Common myeloid progenitor, CD34-positive (primary cell): ENCODE results near the gene SUSD4.

Experiments
- CTCF ChIA-PET: fragments of 350-600 bp; sonication (Branson Sonifier 250); formaldehyde crosslinking; loops from one replicate; lab custom pipeline; 2021; ENCODE audit warnings: antibody characterized with exemption; lab: Charles Lee
- POLR2A ChIA-PET: fragments of 350-600 bp; sonication (Branson Sonifier 250); formaldehyde crosslinking; loops from one replicate; lab custom pipeline; 2021; ENCODE audit warnings: antibody characterized with exemption; lab: Charles Lee
- DNase-seq, 3 donors: peaks; one replicate each; pipeline versions ENCODE4 v3.0.0 to v3.0.0-alpha.2; 2013
- H3K27ac ChIP-seq, 2 experiments: 1 replicate in 1 of 2; 2 replicates in 1 of 2; pipeline ENCODE4 v1.7.0; 2013; ENCODE audit warnings: inconsistent platforms in 2 of 2, low read length in 2 of 2, mild to moderate bottlenecking in 2 of 2, low read depth in 1 of 2, moderate library complexity in 1 of 2; ENCODE audit not compliant: severe bottlenecking in 2 of 2, insufficient read depth in 1 of 2, poor library complexity in 1 of 2
- H3K27me3 ChIP-seq, 5 experiments: replicated peaks in 2 of 5; 1 replicate in 3 of 5; 2 replicates in 2 of 5; pipeline versions ENCODE4 v1.6.1 to v1.7.0; 2013; ENCODE audit warnings: low read length in 4 of 5, mild to moderate bottlenecking in 2 of 5, moderate library complexity in 2 of 5, inconsistent platforms in 1 of 5; ENCODE audit not compliant: insufficient read depth in 5 of 5, control insufficient read depth in 4 of 5
- H3K36me3 ChIP-seq, 4 experiments: 1 replicate in 2 of 4; 2 replicates in 2 of 4; pipeline versions ENCODE4 v1.6.1 to v1.7.0; 2013; ENCODE audit warnings: low read length in 3 of 4, control low read depth in 1 of 4, mild to moderate bottlenecking in 1 of 4; ENCODE audit not compliant: control insufficient read depth in 4 of 4, insufficient read depth in 4 of 4
- H3K4me1 ChIP-seq, 4 experiments: 1 replicate in 3 of 4; 2 replicates in 1 of 4; pipeline versions ENCODE4 v1.6.1 to v1.7.1; 2013; ENCODE audit warnings: low read length in 3 of 4, mild to moderate bottlenecking in 3 of 4, control low read depth in 1 of 4, inconsistent platforms in 1 of 4, moderate library complexity in 1 of 4; ENCODE audit not compliant: control insufficient read depth in 4 of 4, insufficient read depth in 4 of 4; ENCODE audit errors: control extremely low read depth in 1 of 4
- H3K4me3 ChIP-seq, 7 experiments: 1 replicate in 4 of 7; 2 replicates in 3 of 7; pipeline versions ENCODE4 v1.5.1 to v1.7.0; 2013; ENCODE audit warnings: mild to moderate bottlenecking in 7 of 7, low read length in 6 of 7, moderate library complexity in 6 of 7, inconsistent platforms in 2 of 7, low read depth in 2 of 7, control low read depth in 1 of 7; ENCODE audit not compliant: insufficient read depth in 4 of 7, control insufficient read depth in 1 of 7; ENCODE audit errors: extremely low read depth in 1 of 7
- H3K9me3 ChIP-seq, 5 experiments: 1 replicate in 4 of 5; 2 replicates in 1 of 5; pipeline versions ENCODE4 v1.6.1 to v1.7.1; 2013; ENCODE audit warnings: low read length in 4 of 5, mild to moderate bottlenecking in 2 of 5, inconsistent platforms in 1 of 5, low read depth in 1 of 5, moderate library complexity in 1 of 5; ENCODE audit not compliant: control insufficient read depth in 4 of 5, insufficient read depth in 2 of 5; ENCODE audit errors: control extremely low read depth in 1 of 5
- WGBS: methylation state at CpG from one replicate; pipeline ENCODE4 v1.1.5; 2013; ENCODE audit not compliant: insufficient coverage; 5-methylcytosine and 5-hydroxymethylcytosine counted together

SUSD4 gene

DNA sequence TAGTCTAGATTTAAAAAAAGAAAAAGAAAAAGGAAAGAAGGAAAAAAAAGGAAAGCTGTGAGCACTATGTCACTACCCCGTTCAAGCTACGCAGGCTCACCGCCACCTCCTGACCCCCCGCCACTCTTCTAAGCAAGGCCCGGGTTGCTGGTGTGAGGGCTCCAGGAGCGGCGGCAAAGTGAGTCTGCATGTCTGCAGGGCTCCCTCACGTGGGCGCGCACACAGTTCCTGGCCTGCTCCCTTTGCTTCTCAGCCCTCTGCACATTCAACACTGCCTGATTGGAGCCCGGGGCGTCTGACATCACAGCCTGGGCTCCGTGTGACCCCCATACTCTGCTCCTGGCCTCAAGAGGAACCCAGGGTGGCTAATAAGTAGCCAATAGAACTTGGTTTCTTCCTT lies 139.5 kb downstream of the SUSD4 start:
- H3K36me3 ChIP-seq: no peaks in the 10 kb centered on the region
- ChIA-PET CTCF (no interaction called here), POLR2A (no interaction called here)
- peaks cover 0 to 2% (median 1%) of the 10 kb centered on the region in 5 experiments for H3K9me3 ChIP-seq
- no peak overlapping the region for H3K4me3 ChIP-seq
- H3K27ac ChIP-seq: no peak overlapping the region
- H3K27me3 ChIP-seq: peaks cover 0 to 2% (median 0%) of the 10 kb centered on the region in 5 experiments
- no peaks in the 10 kb centered on the region for H3K4me1 ChIP-seq
- DNase-seq: no peak
- 94% methylated on average over 5 of the region's 13 CpGs for WGBS

DNA sequence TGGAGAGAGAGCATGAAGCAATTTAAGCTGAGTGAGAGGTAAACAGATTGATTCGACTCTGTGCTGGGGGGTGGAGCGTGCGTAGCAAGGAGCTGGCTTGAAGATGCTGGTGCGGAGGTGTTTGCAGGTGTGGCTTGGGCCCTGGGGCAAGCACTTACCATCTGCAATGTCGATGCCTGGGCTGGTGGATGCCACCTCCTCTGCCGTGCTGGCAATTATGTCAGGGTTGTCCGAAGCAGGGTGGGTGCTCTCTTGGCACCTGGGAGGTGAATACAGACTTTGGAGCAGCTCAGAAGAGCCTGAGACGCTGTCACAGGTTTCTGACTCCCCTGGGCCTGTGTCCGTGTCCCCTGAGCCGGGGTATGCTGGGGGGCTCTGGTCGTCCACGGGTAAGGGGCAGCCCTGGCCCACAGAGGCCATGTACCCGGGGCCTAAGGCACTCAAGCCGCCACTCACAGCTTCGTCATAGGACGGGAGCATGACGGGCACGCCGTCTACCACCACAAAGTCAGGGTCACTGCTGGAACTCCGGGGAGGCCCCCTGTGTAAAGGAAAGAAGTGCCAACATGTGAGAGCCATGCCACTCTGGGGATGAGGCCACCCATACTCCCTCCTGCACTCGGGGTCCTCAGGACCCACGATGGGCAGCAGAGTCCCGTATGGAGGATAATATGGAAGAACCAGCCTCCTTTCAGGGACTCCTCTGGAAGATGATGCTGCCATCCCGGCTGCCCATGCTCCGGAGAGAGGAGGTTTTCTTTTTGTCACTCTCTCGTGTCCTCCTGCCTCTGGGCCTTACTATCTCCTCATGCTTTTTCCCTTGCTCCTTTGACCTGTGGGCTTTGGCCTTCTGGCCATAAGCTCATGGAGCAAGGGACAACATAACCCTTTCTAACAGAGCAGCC lies 140.6 kb downstream of the SUSD4 start:
- H3K4me3 ChIP-seq: no peak overlapping the region
- ChIA-PET CTCF (no interaction called here), POLR2A (no interaction called here)
- 95% methylated on average over 22 of the region's 26 CpGs for WGBS
- no peak overlapping the region for H3K27ac ChIP-seq
- H3K9me3 ChIP-seq: peaks cover 0 to 13% (median 6%) of the 10 kb centered on the region in 5 experiments
- H3K36me3 ChIP-seq: no peaks in the 10 kb centered on the region
- H3K27me3 ChIP-seq: peaks cover 0 to 3% (median 0%) of the 10 kb centered on the region in 5 experiments
- H3K4me1 ChIP-seq: no peaks in the 10 kb centered on the region
- no peak for DNase-seq

GRCh38 chr1:223222377-223222776 lies 141.6 kb downstream of the SUSD4 start:
- POLR2A ChIA-PET: no interaction called here
- CTCF ChIA-PET: no interaction called here
- Histone ChIP-seq H3K27me3 (peaks cover 0 to 3% (median 0%) of the 10 kb centered on the region in 5 experiments), H3K27ac (no peak overlapping the region), H3K4me3 (no peak overlapping the region), H3K36me3 (no peaks in the 10 kb centered on the region), H3K4me1 (no peaks in the 10 kb centered on the region), H3K9me3 (peaks cover 0 to 19% (median 6%) of the 10 kb centered on the region in 5 experiments)
- WGBS: 100% methylated on average over 2 of the region's 2 CpGs
- DNase-seq: no peak

GRCh38 chr1:223221686-223222085 lies 142.3 kb downstream of the SUSD4 start:
- DNase-seq: no peak
- 94% methylated on average over 8 of the region's 8 CpGs for WGBS
- peaks cover 0 to 3% (median 0%) of the 10 kb centered on the region in 5 experiments for H3K27me3 ChIP-seq

DNA sequence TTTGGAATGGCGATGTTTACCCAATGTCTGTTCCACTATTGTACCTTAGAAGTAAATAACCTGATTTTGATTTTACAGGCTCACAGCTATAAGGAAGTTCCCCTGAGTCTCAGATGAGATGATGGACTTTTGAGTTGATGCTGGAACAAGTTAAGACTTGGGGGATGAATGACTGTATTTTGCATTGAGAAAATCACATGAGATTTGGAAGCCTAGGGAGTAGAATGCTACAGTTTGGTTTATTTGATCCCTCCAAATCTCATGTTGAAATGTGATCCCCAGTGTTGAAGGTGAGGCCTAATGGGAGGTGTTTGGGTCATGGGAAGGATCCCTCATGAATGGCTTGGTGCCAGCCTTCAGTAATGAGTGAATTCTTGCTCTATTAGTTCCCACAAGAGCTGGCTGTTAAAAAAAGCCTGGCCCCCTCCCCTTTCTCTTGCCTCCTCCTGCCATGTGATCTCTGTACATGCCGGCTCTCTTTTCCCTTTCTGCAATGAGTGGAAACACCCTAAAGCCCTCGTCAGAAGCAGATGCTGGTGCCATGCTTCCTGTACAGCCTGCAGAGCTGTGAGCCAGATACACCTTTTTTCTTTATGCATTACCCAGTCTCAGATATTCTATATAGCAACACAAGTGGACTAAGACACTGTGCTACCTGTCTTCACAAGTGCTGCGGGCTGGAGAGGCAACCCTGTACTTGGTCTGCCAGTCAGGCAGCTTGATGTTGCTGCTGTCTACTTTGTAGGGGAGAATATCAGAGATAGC lies 143.9 kb downstream of the SUSD4 start:
- Histone ChIP-seq H3K27ac (no peak overlapping the region), H3K4me1 (no peaks in the 10 kb centered on the region), H3K36me3 (no peaks in the 10 kb centered on the region), H3K4me3 (no peak overlapping the region), H3K27me3 (peaks cover 0 to 3% (median 0%) of the 10 kb centered on the region in 5 experiments), H3K9me3 (peaks cover 0 to 19% (median 6%) of the 10 kb centered on the region in 5 experiments)
- no peak for DNase-seq
- ChIA-PET POLR2A (no interaction called here), CTCF (no interaction called here)
- whole genome bisulfite sequencing: 54% methylated on average over 2 of the region's 4 CpGs

More at GRCh38 chr1:223221686-223222085, 142.3 kb downstream of the SUSD4 start:
- Histone ChIP-seq H3K4me1 (no peaks in the 10 kb centered on the region), H3K9me3 (peaks cover 0 to 19% (median 6%) of the 10 kb centered on the region in 5 experiments), H3K36me3 (no peaks in the 10 kb centered on the region), H3K27ac (no peak overlapping the region), H3K4me3 (no peak overlapping the region)
- CTCF ChIA-PET: no interaction called here
- POLR2A ChIA-PET: no interaction called here

DNA sequence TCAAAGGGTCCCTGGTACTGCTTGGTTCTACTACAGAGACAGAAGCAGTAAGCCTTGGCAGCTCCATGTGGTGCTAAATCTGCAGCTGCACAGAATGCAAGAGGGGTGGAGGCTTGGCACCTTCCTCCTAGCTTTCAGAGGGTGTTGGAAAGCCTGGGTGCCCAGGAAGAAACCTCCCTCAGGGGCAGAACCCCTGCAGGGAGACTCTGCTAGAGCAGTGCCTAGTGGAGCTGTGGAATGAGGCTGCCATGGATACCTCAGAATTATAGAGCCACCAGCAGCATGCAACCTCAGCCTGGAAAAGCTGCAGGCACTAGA lies 144.7 kb downstream of the SUSD4 start:
- ChIA-PET POLR2A (no interaction called here), CTCF (no interaction called here)
- DNase-seq: no peak
- H3K27ac ChIP-seq: no peak overlapping the region
- no peaks in the 10 kb centered on the region for H3K4me1 ChIP-seq
- H3K4me3 ChIP-seq: no peak overlapping the region
- peaks cover 0 to 3% (median 0%) of the 10 kb centered on the region in 5 experiments for H3K27me3 ChIP-seq
- peaks cover 0 to 19% (median 6%) of the 10 kb centered on the region in 5 experiments for H3K9me3 ChIP-seq
- no peaks in the 10 kb centered on the region for H3K36me3 ChIP-seq

GRCh38 chr1:223217781-223218180 lies 146.2 kb downstream of the SUSD4 start:
- no peak overlapping the region for H3K27ac ChIP-seq
- no peak overlapping the region for H3K4me3 ChIP-seq
- H3K27me3 ChIP-seq: peaks cover 0 to 3% (median 0%) of the 10 kb centered on the region in 5 experiments
- no peak for DNase-seq
- CTCF ChIA-PET: no interaction called here
- 100% methylated on average over 3 of the region's 4 CpGs for WGBS
- H3K4me1 ChIP-seq: no peaks in the 10 kb centered on the region
- POLR2A ChIA-PET: no interaction called here
- peaks cover 0 to 19% (median 6%) of the 10 kb centered on the region in 5 experiments for H3K9me3 ChIP-seq
- no peaks in the 10 kb centered on the region for H3K36me3 ChIP-seq
